GM19043 (cell line): ENCODE data around the gene PPP1R3D.
"Not testable (repeated sequence)": the region's sequence is repeated elsewhere in the genome, so short reads cannot be mapped to it uniquely, and the experiment has no call there.

Experiments
- ATAC-seq: cut with Tn5 transposase; IDR thresholded peaks from one replicate; pipeline ENCODE4 v1.9.1; 2021; ENCODE audit warnings: low read depth; ENCODE audit not compliant: unreplicated experiment

PPP1R3D gene

GRCh38 chr20:59940129-59940955, at the start of gene PPP1R3D, which contains the start of gene FAM217B:
PPP1R3D (minus strand) TSS chr20:59940305; CDS start chr20:59939931, 374 bp downstream.
FAM217B (plus strand) TSS chr20:59940389; CDS start chr20:59943944, 3,555 bp downstream.
- peak; percentile 87 for ATAC-seq

GRCh38 chr20:59988141-59988540, 48.0 kb upstream of the PPP1R3D start:
- ATAC-seq = no peak

GRCh38 chr20:59987135-59987534, 47.0 kb upstream of the PPP1R3D start:
- ATAC-seq = no peak

GRCh38 chr20:59985864-59986263, 45.8 kb upstream of the PPP1R3D start:
- ATAC-seq = no peak

GRCh38 chr20:59985164-59985563, 45.1 kb upstream of the PPP1R3D start:
- ATAC-seq = no peak

GRCh38 chr20:59984541-59984940, 44.4 kb upstream of the PPP1R3D start:
- ATAC-seq = no peak

- no peak for ATAC-seq
Observed at GRCh38 chr20:59983076-59983475, 43.0 kb upstream of the PPP1R3D start.

- ATAC-seq = no peak
Observed at GRCh38 chr20:59977086-59977485, 37.0 kb upstream of the PPP1R3D start.

- no peak for ATAC-seq
Observed at GRCh38 chr20:59976156-59976782, 36.2 kb upstream of the PPP1R3D start.

- no peak for ATAC-seq
Observed at GRCh38 chr20:59972037-59972801, 32.1 kb upstream of the PPP1R3D start.

- ATAC-seq = no peak
Observed at GRCh38 chr20:59971428-59971827, 31.3 kb upstream of the PPP1R3D start.

- ATAC-seq = no peak
Observed at GRCh38 chr20:59966428-59966827, 26.3 kb upstream of the PPP1R3D start.

- ATAC-seq = no peak
Observed at GRCh38 chr20:59962155-59962554, 22.1 kb upstream of the PPP1R3D start.

- no peak for ATAC-seq
Observed at GRCh38 chr20:59961423-59961822, 21.3 kb upstream of the PPP1R3D start.

- ATAC-seq = no peak
Observed at GRCh38 chr20:59958626-59959025, 18.5 kb upstream of the PPP1R3D start.

GRCh38 chr20:59958123-59958522, 18.0 kb upstream of the PPP1R3D start, which contains the start of gene CDH26:
CDH26 (plus strand) TSS chr20:59958423; CDS start chr20:59958727, 304 bp downstream.
- no peak for ATAC-seq

- ATAC-seq = not testable (repeated sequence)
Observed at GRCh38 chr20:59957568-59957967, 17.5 kb upstream of the PPP1R3D start.

GRCh38 chr20:59955131-59955796, 15.2 kb upstream of the PPP1R3D start:
- ATAC-seq = no peak

- no peak for ATAC-seq
Observed at GRCh38 chr20:59954718-59955117, 14.6 kb upstream of the PPP1R3D start.

- ATAC-seq = no peak
Observed at GRCh38 chr20:59949911-59950310, 9.8 kb upstream of the PPP1R3D start.
